HEK293 (cell line): Measurements from ENCODE around the gene SETD7.
A peak's percentile ranks its signal among the peaks of the same experiment; 100 is the strongest.

Experiments
- CTCF ChIA-PET: fragments of 350-600 bp; formaldehyde crosslinking; extraction: SDS; loops from one replicate; lab custom pipeline; 2021; ENCODE audit warnings: antibody characterized with exemption; lab: Yijun Ruan, JAX
- POLR2A ChIA-PET: fragments of 300-600 bp; formaldehyde crosslinking; extraction: SDS; loops from one replicate; lab custom pipeline; 2020; ENCODE audit warnings: antibody characterized with exemption, inconsistent platforms; lab: Yijun Ruan, JAX
- H3K27ac ChIP-seq: fragments of 200-500 bp; sonication (Bioruptor generic); 2 replicates; pipeline ENCODE4 v1.5.1; 2014; ENCODE audit warnings: low read depth, low read length, control low read depth, inconsistent platforms; ENCODE audit errors: extremely low read depth
- H3K36me3 ChIP-seq, 2 experiments: fragments of 200-500 bp in 1 of 2; sonication (Bioruptor generic) in 1 of 2; 1 replicate in 1 of 2; 2 replicates in 1 of 2; pipeline ENCODE4 v1.5.1; 2014 to 2017; ENCODE audit warnings: inconsistent platforms in 2 of 2, low read length in 2 of 2; ENCODE audit not compliant: control insufficient read depth in 2 of 2, insufficient read depth in 1 of 2
- H3K4me1 ChIP-seq: fragments of 200-500 bp; sonication (Bioruptor generic); 2 replicates; pipeline ENCODE4 v1.5.1; 2014; ENCODE audit warnings: mild to moderate bottlenecking, low read length, inconsistent platforms; ENCODE audit not compliant: control insufficient read depth, insufficient read depth
- H3K4me3 ChIP-seq: 2 replicates; pipeline ENCODE4 v1.5.1; 2011; ENCODE audit warnings: low read depth, mild to moderate bottlenecking, control low read depth, low read length, moderate library complexity
- H3K9me3 ChIP-seq: fragments of 200-500 bp; sonication (Bioruptor generic); 2 replicates; pipeline ENCODE4 v1.5.1; 2014; ENCODE audit warnings: low read depth, low read length, inconsistent platforms; ENCODE audit not compliant: control insufficient read depth, insufficient read depth
- BCL11B ChIP-seq: fragments of 450-650 bp; formaldehyde crosslinking; IDR thresholded peaks from 2 replicates; pipeline ENCODE4 v1.5.1; 2016; ENCODE audit warnings: low read depth, missing biosample characterization, missing genetic modification characterization
- HOXD13 ChIP-seq: sonication (generic); formaldehyde crosslinking; IDR thresholded peaks from 2 replicates; pipeline ENCODE4 v1.8.0; 2022; ENCODE audit warnings: missing genetic modification reagents, borderline replicate concordance
- OSR2 ChIP-seq: fragments of 450-650 bp; formaldehyde crosslinking; IDR thresholded peaks from 2 replicates; pipeline ENCODE4 v1.5.1; 2016; ENCODE audit warnings: missing biosample characterization, missing genetic modification characterization
- OVOL3 ChIP-seq: fragments of 450-650 bp; formaldehyde crosslinking; IDR thresholded peaks from 2 replicates; pipeline ENCODE4 v1.5.1; 2016; ENCODE audit warnings: missing biosample characterization, missing genetic modification characterization
- YY1 ChIP-seq: fragments of 450-650 bp; formaldehyde crosslinking; IDR thresholded peaks from 2 replicates; pipeline ENCODE4 v1.5.1; 2018; ENCODE audit warnings: missing biosample characterization, missing genetic modification characterization
- YY2 ChIP-seq: fragments of 450-650 bp; formaldehyde crosslinking; IDR thresholded peaks from 2 replicates; pipeline ENCODE4 v1.5.1; 2016; ENCODE audit warnings: missing biosample characterization, missing genetic modification characterization
- ZNF133 ChIP-seq: fragments of 450-650 bp; formaldehyde crosslinking; IDR thresholded peaks from 2 replicates; pipeline ENCODE4 v1.5.1; 2016; ENCODE audit warnings: missing biosample characterization, missing genetic modification characterization
- ZNF140 ChIP-seq: fragments of 450-650 bp; formaldehyde crosslinking; IDR thresholded peaks from 2 replicates; pipeline ENCODE4 v1.5.1; 2016; ENCODE audit warnings: missing biosample characterization, missing genetic modification characterization
- ZNF341 ChIP-seq: fragments of 450-650 bp; formaldehyde crosslinking; IDR thresholded peaks from 2 replicates; pipeline ENCODE4; 2016; ENCODE audit warnings: low read depth, missing biosample characterization, missing genetic modification characterization
- ZNF398 ChIP-seq: fragments of 450-650 bp; formaldehyde crosslinking; IDR thresholded peaks from 2 replicates; pipeline ENCODE4 v1.5.1; 2017; ENCODE audit warnings: missing biosample characterization, missing genetic modification characterization
- ZNF416 ChIP-seq: fragments of 450-650 bp; formaldehyde crosslinking; IDR thresholded peaks from 2 replicates; pipeline ENCODE4 v1.5.1; 2016; ENCODE audit warnings: missing biosample characterization, missing genetic modification characterization
- ZNF549 ChIP-seq: fragments of 450-650 bp; IDR thresholded peaks from 2 replicates; pipeline ENCODE4 v1.5.1; 2018; ENCODE audit warnings: missing biosample characterization, missing genetic modification characterization, mild to moderate bottlenecking, inconsistent platforms, moderate library complexity
- ZNF560 ChIP-seq: fragments of 450-650 bp; formaldehyde crosslinking; IDR thresholded peaks from 2 replicates; pipeline ENCODE4 v1.5.1; 2017; ENCODE audit warnings: missing biosample characterization, missing genetic modification characterization, borderline replicate concordance
- ZNF596 ChIP-seq: fragments of 450-650 bp; IDR thresholded peaks from 2 replicates; pipeline ENCODE4 v1.5.0; 2018; ENCODE audit warnings: missing biosample characterization, mild to moderate bottlenecking, missing genetic modification characterization, moderate library complexity
- ZNF629 ChIP-seq: fragments of 450-650 bp; formaldehyde crosslinking; IDR thresholded peaks from 2 replicates; pipeline ENCODE4 v1.5.1; 2017; ENCODE audit warnings: missing biosample characterization, missing genetic modification characterization
- ZNF645 ChIP-seq: fragments of 450-650 bp; formaldehyde crosslinking; IDR thresholded peaks from 2 replicates; pipeline ENCODE4; 2016; ENCODE audit warnings: missing biosample characterization, missing genetic modification characterization
- ZNF830 ChIP-seq: fragments of 450-650 bp; IDR thresholded peaks from 2 replicates; pipeline ENCODE4 v1.5.0; 2018; ENCODE audit warnings: missing biosample characterization, missing genetic modification characterization, low read depth, mild to moderate bottlenecking, moderate library complexity

SETD7 gene

GRCh38 chr4:139562839-139563238 lies 6.8 kb upstream of the SETD7 start (continued):
- no peak for TF ChIP-seq YY2 (tag by site-specific recombination)
- no peak for TF ChIP-seq ZNF560 (tag by site-specific recombination)
- no peak for TF ChIP-seq YY1 (tag by site-specific recombination)
- TF ChIP-seq ZNF140 (tag by site-specific recombination): no peak
- no peak for TF ChIP-seq ZNF629 (tag by site-specific recombination)
- TF ChIP-seq, all 188 proteins: peak for 0

- ChIA-PET POLR2A (no interaction called here), CTCF (no interaction called here)
- peaks cover 21% of the 10 kb centered on the region for H3K4me1 ChIP-seq
These were observed 6.2 kb upstream of the SETD7 start for GRCh38 chr4:139562067-139562684.

GRCh38 chr4:139560406-139561104 lies 4.5 kb upstream of the SETD7 start:
- Histone ChIP-seq H3K36me3 (no peaks in the 10 kb centered on the region), H3K9me3 (no peaks in the 10 kb centered on the region), H3K4me1 (peaks cover 21% of the 10 kb centered on the region), H3K27ac (no peak overlapping the region), H3K4me3 (no peak overlapping the region)
- TF ChIP-seq ZNF341 (tag by site-specific recombination): peak; percentile 42; the same call in 1 of the 2 replicates
- no peak; the same call in 1 of the 2 replicates for TF ChIP-seq ZNF398
- TF ChIP-seq ZNF416 (tag by site-specific recombination): no peak
- peak; percentile 30; the same call in 1 of the 2 replicates for TF ChIP-seq OSR2 (tag by site-specific recombination)
- TF ChIP-seq BCL11B (tag by site-specific recombination): no peak
- no peak for TF ChIP-seq ZNF596 (tag by site-specific recombination)
- no peak for TF ChIP-seq ZNF645
- CTCF ChIA-PET: interaction anchor here (1.0 kb wide), 1 partner anchor 36 kb away, joined by 4 read pairs; no protein-coding TSS in a partner anchor
- POLR2A ChIA-PET: no interaction called here

More at GRCh38 chr4:139562067-139562684, 6.2 kb upstream of the SETD7 start:
- H3K27ac ChIP-seq: no peak overlapping the region
- TF ChIP-seq OVOL3 (tag by site-specific recombination) (no peak), ZNF133 (tag by site-specific recombination) (no peak)
- H3K36me3 ChIP-seq: no peaks in the 10 kb centered on the region
- H3K9me3 ChIP-seq: no peaks in the 10 kb centered on the region
- H3K4me3 ChIP-seq: no peak overlapping the region

- H3K9me3 ChIP-seq: no peaks in the 10 kb centered on the region
- ChIA-PET CTCF (no interaction called here), POLR2A (interaction anchor here (1.0 kb wide), 1 partner anchor 25 kb away, joined by 3 read pairs; no protein-coding TSS in a partner anchor)
- no peaks in the 10 kb centered on the region for H3K36me3 ChIP-seq
- TF ChIP-seq OSR2 (tag by site-specific recombination): peak; percentile 73
- TF ChIP-seq ZNF830: no peak
- TF ChIP-seq ZNF549 (tag by site-specific recombination): no peak
- no peak for TF ChIP-seq HOXD13
- H3K4me3 ChIP-seq: no peak overlapping the region
- no peak overlapping the region for H3K27ac ChIP-seq
- peaks cover 21% of the 10 kb centered on the region for H3K4me1 ChIP-seq
These were observed 3.7 kb upstream of the SETD7 start for GRCh38 chr4:139559687-139560086.
